ENCODE measurements around the gene HEG1.

HEG1 gene

GRCh38 chr3:125102470-125102869 lies 46.7 kb upstream of the HEG1 start:
- no peak overlapping the region for H3K4me3 ChIP-seq (IDR thresholded peaks at IDR 0.05; ENCODE audit: insufficient read depth, low read depth, low read length)
- no peak for TF ChIP-seq CTCF (conservative IDR thresholded peaks at IDR 0.05; ENCODE audit: low read depth, low read length)
- H3K4me1 ChIP-seq (ENCODE audit: low read depth, poor library complexity, severe bottlenecking), result no peaks in the 10 kb centered on the region
- H3K9ac ChIP-seq, result no peak overlapping the region
- H3K79me2 ChIP-seq (ENCODE audit: insufficient read depth, low read depth), result no peaks in the 10 kb centered on the region
- H2AFZ ChIP-seq (ENCODE audit: low read depth), result no peak overlapping the region
- no peak overlapping the region for H3K27ac ChIP-seq
- no peaks in the 10 kb centered on the region for H3K36me3 ChIP-seq (ENCODE audit: insufficient read depth)
- H3K4me2 ChIP-seq, result no peak overlapping the region
- H4K20me1 ChIP-seq (ENCODE audit: insufficient read depth), result no peaks in the 10 kb centered on the region
- H3K27me3 ChIP-seq (ENCODE audit: insufficient read depth, low read depth), result no peaks in the 10 kb centered on the region

DNA sequence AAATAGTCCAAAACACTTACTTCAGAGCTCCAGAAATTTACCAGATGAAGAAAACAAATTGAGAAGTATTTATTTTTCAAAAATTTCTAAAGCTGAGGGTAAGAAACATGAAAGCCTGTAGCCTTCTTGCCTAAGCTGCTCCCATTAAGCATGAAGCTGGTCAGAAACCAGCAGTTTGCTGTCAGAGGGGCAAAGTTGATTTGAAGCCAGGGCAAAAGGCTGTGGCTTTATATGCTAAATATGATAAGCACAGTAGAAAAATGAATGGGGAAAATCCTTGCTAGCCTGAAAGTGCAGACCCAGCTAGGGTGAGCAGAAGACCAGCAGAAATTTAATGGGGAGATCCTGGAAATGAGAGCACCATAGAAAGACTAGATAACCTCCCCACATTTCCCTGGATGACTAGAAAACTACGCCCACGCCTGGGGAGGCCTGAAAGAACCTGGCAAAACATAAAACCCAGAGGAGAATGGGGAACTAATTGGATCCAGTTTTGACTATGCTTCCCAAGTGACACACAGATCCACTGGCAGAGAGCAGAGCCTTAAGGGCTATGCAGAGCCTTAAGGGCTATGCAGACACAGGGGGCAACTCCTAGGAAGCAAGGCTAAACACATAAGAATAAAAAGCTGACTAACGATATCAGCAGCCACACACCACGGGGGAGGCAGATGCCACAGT lies 43.0 kb upstream of the HEG1 start:
- no peak overlapping the region for H3K4me2 ChIP-seq
- no peak overlapping the region for H3K9ac ChIP-seq
- H3K4me3 ChIP-seq (IDR thresholded peaks at IDR 0.05; ENCODE audit: insufficient read depth, low read depth, low read length), result no peak overlapping the region
- H3K27ac ChIP-seq, result no peak overlapping the region
- no peaks in the 10 kb centered on the region for H3K79me2 ChIP-seq (ENCODE audit: insufficient read depth, low read depth)
- no peaks in the 10 kb centered on the region for H3K4me1 ChIP-seq (ENCODE audit: low read depth, poor library complexity, severe bottlenecking)
- H2AFZ ChIP-seq (ENCODE audit: low read depth), result no peak overlapping the region
- H3K27me3 ChIP-seq (ENCODE audit: insufficient read depth, low read depth), result no peaks in the 10 kb centered on the region
- H3K36me3 ChIP-seq (ENCODE audit: insufficient read depth), result no peaks in the 10 kb centered on the region
- H4K20me1 ChIP-seq (ENCODE audit: insufficient read depth), result no peaks in the 10 kb centered on the region
- TF ChIP-seq CTCF (conservative IDR thresholded peaks at IDR 0.05; ENCODE audit: low read depth, low read length), result no peak

DNA sequence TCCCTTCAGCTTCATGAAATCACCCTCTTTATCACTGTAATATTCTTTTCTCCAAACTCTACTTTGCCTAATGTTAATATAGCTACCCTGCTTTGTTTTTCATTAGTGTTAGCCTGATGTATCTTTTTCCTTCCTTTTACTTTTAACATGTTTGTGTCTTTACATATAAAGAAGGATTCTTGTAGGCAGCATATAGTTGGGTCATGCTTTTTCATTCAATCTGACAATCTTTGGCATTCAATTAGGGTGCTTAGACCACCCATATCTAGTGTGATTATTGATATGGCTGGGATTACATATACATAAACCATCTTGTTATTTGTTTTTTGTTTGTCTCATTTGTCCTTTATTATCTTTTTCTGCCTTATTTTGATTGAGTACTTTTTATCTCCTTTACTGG lies 34.9 kb upstream of the HEG1 start:
- no peaks in the 10 kb centered on the region for H3K4me1 ChIP-seq (ENCODE audit: low read depth, poor library complexity, severe bottlenecking)

DNA sequence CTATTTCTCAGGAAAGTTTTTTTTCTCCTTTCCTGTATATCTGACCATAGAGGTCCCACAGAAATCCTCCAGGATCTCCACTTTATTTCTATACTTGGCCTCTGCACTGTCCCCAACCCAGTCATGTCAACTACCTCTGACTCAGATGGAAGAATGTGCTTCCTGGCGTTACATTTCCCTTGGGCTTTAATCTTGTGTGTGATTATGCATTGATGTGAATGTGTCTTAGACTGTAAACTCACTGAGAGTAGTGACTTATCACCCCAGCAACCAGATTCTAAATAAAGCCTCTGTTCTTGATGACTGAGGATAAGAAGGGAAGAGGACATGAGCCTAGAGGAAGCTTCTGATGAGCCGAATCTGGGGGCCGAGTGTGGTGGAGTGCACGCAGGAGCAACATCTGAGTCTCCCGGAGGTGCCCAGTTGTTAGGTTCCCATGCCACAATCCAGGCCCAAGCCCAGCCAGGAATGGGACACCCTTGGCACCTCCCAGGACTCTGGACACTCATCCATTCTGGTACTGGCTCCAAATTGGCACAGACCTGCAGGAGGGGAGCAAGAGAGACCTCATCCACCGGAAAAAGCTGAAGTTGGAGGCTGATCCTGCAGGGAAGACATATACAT lies 32.1 kb upstream of the HEG1 start:
- H3K4me3 ChIP-seq (IDR thresholded peaks at IDR 0.05; ENCODE audit: insufficient read depth, low read depth, low read length), result no peak overlapping the region
- no peak overlapping the region for H2AFZ ChIP-seq (ENCODE audit: low read depth)
- no peak overlapping the region for H3K9ac ChIP-seq
- H3K27me3 ChIP-seq (ENCODE audit: insufficient read depth, low read depth), result no peaks in the 10 kb centered on the region
- no peaks in the 10 kb centered on the region for H3K36me3 ChIP-seq (ENCODE audit: insufficient read depth)
- no peaks in the 10 kb centered on the region for H4K20me1 ChIP-seq (ENCODE audit: insufficient read depth)
- no peak overlapping the region for H3K4me2 ChIP-seq
- no peak for TF ChIP-seq CTCF (conservative IDR thresholded peaks at IDR 0.05; ENCODE audit: low read depth, low read length)
- H3K4me1 ChIP-seq (ENCODE audit: low read depth, poor library complexity, severe bottlenecking), result no peaks in the 10 kb centered on the region
- H3K79me2 ChIP-seq (ENCODE audit: insufficient read depth, low read depth), result no peaks in the 10 kb centered on the region
- no peak overlapping the region for H3K27ac ChIP-seq

More for the DNA sequence above, 34.9 kb upstream of the HEG1 start:
- Histone ChIP-seq H2AFZ (ENCODE audit: low read depth) (no peak overlapping the region), H3K36me3 (ENCODE audit: insufficient read depth) (no peaks in the 10 kb centered on the region), H3K27ac (no peak overlapping the region), H4K20me1 (ENCODE audit: insufficient read depth) (no peaks in the 10 kb centered on the region), H3K4me2 (no peak overlapping the region), H3K4me3 (IDR thresholded peaks at IDR 0.05; ENCODE audit: insufficient read depth, low read depth, low read length) (no peak overlapping the region), H3K27me3 (ENCODE audit: insufficient read depth, low read depth) (no peaks in the 10 kb centered on the region), H3K79me2 (ENCODE audit: insufficient read depth, low read depth) (no peaks in the 10 kb centered on the region), H3K9ac (no peak overlapping the region)
- TF ChIP-seq CTCF (conservative IDR thresholded peaks at IDR 0.05; ENCODE audit: low read depth, low read length), result no peak

All from KMS-11 (cell line).